ENCODE measurements around the gene EFCAB14.

DNA sequence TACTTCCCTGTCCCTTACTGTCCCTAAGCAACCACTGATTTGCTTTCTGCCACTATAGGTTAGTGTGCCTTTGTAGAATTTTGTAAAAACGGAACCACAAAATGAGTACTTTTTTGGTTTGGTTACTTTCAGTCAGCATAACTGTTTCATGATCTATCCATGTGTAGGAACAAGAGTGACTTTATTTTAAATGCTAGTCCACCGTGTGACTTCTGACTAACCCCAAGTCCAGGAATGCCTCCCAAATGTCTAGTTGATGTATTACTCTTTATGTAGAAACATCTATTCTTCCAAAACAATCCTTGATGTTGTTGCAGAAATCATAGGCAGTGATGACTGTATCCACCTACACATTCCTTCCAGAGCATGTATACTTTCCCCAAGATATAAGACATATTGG, 72.1 kb downstream of the EFCAB14 start:
- no peak for TF ChIP-seq EZH2 (IDR thresholded peaks at IDR 0.05; ENCODE audit: insufficient read depth, poor library complexity, severe bottlenecking)
- no peak for TF ChIP-seq EZH2phosphoT487 (IDR thresholded peaks at IDR 0.05; ENCODE audit: insufficient read depth, low read depth)
